GM12872 (cell line): Measurements from ENCODE around the gene TRIM33.

Source experiments
- TF ChIP-seq, protein P1 (sequence below): IDR thresholded peaks from 3 replicates; pipeline ENCODE4 v1.5.1; 2011; ENCODE audit warnings: low read depth, mild to moderate bottlenecking, low read length, moderate library complexity; ENCODE audit not compliant: insufficient read depth

The TRIM33 gene

DNA sequence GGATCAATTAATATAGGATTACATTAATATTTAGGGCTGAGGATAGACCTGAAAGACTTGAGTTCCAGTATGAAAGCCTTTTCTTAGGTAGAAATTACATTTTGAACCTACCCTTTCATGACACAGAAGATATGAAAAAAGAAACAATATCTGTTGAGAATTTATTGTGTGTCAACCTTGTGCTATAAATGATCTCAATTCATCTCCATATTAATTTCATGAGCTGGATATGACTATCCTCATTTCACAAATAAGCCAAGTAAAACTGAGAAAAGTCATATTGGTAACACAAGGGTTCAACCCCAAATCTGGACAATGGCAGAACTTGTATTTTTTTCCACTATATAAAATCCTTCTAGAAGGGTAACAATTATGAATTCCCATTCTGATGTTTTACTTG lies 120.0 kb downstream of the TRIM33 start:
- TF ChIP-seq, protein P1, sequence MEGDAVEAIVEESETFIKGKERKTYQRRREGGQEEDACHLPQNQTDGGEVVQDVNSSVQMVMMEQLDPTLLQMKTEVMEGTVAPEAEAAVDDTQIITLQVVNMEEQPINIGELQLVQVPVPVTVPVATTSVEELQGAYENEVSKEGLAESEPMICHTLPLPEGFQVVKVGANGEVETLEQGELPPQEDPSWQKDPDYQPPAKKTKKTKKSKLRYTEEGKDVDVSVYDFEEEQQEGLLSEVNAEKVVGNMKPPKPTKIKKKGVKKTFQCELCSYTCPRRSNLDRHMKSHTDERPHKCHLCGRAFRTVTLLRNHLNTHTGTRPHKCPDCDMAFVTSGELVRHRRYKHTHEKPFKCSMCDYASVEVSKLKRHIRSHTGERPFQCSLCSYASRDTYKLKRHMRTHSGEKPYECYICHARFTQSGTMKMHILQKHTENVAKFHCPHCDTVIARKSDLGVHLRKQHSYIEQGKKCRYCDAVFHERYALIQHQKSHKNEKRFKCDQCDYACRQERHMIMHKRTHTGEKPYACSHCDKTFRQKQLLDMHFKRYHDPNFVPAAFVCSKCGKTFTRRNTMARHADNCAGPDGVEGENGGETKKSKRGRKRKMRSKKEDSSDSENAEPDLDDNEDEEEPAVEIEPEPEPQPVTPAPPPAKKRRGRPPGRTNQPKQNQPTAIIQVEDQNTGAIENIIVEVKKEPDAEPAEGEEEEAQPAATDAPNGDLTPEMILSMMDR: no peak

DNA sequence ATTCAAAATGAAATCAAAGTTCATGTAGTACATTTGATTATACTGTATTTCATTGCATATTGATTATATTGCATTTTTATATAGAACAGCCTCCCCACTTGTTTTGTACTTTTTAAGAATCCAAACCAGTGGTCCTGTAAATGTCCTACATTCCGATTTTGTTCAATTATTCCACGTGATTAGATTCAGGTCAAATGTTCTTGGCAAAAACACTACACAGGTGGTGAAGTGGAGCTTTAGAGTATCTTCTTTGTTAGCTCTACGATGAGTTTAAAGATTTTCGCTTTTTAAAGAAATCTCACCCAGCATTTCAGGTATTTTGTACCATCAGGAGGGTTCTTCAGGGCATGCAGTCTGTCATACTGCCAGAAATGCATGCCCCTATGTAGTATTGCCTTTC lies 120.6 kb downstream of the TRIM33 start:
- TF ChIP-seq, protein P1: no peak

DNA sequence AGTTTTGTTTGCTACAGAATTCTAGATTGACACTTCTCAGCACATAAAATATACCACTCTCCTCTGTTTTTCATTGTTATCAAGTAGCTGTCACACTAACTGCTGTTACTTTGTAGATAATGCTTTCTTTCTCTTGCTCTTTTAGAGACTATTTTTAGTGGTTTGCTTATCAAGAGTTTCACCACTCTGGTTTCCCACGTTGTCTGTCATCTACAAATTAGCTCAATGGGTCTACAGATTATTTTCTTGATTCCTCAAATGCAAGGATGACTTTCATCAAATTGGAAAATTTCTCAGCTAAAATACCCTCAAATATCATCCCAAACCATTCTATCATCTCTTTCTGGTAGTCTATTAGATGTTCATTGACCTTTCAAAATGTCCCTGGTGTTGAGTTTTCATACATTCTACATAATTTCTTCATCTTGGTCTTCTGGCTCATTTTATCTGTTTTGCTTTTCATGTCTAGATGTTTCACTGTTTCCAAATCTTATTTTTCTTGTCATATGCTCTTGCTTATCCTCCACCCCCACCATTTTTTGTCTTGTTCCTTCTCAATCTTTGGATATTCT lies 122.5 kb downstream of the TRIM33 start:
- TF ChIP-seq, protein P1: no peak

DNA sequence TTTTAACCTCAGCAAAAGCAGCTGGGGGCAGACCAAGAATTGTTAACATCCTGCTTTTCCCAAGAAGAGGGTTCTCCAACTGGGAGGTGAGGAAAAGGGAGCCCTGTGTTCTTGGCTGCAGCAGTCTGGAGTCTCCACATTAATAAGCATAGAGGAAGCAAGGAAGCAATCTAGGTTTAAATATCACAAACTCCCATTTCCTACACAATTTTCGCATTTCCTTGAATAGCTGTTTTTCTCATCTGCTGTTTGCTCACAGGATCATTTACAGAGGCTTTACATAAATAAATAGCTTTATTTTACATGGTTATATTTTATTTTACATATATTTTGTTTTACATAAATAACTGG lies 124.0 kb downstream of the TRIM33 start:
- TF ChIP-seq, protein P1: no peak

DNA sequence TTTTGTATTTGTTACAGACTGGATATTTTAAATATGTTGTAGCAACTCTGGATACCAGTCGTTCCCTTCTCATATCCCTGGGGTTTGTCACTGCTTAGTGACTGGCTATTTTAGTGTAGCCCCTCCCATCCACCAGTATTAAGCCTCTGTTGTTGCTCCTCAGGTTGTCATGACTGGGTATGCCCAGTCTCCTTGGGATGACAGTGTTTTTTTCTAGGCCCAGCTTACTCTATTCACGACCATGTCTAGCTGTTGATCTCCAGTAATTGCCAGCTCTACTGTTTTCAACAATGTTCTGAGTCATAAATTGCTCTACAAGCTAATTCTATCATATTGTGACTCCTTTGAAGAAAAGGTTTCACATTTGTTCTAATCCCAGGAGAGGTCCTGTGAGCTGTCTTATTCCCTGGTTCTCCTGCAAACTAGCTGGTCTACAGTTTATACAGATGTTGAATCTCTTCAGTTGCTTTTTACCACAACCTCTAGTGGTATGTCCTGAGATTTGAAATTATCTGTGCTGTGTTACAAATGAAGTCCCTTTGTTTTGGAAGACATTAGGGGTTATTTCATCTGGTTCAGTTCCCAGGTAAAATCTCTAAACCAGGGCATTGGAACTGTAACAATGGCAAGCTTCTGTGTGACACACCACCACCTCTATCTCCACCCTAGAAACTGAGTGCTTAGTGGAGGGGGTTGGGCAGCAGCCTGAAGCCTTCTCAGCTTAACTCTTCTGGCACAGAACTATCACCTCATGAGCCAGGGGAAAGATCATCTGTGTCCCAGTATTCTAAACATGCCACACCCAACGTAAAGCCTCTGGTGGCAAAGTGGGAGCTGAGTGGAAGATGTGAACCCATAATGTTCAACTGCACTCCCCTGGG lies 124.6 kb downstream of the TRIM33 start:
- TF ChIP-seq, protein P1: no peak

DNA sequence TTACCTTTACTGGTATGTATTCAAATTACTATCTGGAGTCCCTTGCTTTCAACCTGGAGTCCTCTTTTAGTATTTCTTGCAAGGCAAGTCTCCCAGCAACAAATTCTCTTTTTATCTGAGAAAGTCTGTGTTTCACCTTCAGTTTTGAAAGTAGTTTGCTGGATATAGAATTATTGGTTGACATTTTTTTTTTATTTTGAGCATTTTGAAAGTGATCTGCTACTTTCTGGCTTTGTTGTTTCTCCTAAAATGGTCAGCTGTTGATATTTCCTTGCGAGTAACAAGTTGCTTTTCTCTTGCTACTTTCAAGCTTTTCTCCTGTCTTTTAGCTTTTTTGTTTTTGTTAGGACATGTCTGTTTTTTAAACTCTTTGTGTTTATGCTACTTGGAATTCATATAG lies 126.1 kb downstream of the TRIM33 start:
- TF ChIP-seq, protein P1: no peak

DNA sequence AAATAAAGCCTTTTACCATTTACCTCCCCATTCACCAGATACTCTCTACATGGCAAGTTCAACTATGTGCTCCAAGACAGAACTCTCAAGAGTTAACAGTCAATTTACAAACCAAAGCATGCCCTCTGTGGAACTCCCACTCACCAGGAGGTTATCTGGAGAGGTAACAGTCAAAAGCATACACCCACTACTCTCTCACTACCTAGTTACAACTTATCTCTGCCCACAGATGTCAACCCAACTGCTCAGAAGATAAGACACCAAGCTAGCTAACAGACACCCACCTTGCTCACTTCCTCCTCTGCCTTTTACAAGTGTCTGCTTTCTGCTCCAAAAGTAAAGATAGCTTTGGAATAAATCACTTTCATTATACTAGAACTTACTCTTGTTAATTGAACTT lies 131.0 kb downstream of the TRIM33 start:
- TF ChIP-seq, protein P1: no peak
